ENCODE results near the gene VPREB1.

DNA sequence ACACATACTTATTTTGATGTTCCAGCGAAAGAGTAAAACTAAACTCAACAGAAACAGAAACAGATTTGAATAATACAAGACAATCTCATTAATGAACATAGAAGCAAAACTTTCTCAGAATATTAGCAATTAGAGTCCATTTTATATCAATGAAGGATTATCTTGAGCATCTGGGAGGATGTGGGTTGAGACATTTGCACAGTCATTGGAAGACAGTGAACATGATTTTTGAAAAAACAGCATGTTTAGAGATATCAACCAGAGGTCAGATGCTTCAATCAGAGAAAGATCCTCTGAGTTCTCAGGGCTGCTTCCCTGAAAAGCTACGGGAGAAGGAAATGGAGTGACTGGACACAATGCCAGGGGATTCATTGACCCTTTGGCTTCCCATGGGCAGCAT, 35.9 kb upstream of the VPREB1 start:
- TF ChIP-seq POLR2AphosphoS5 (IDR thresholded peaks at IDR 0.05; ENCODE audit: low read depth, low read length): no peak
- no peak for TF ChIP-seq POU2F2 (IDR thresholded peaks at IDR 0.05; ENCODE audit: low read depth, low read length)

All from GM12891 (cell line).